H1 (cell line): Measurements from ENCODE around the gene NRL. TPM values are rescaled to one million over a fixed set of nuclear protein-coding genes. Genes with fewer than 3 reads are reported as not detected.

Experiments
- ASH2L ChIP-seq: fragments of 200-600, 300-600 bp; sonication (generic); IDR thresholded peaks from one replicate; pipeline ENCODE4 v1.7.1; 2017; ENCODE audit warnings: low read length
- JUND ChIP-seq: IDR thresholded peaks from 2 replicates; pipeline ENCODE4 v1.6.1; 2011; ENCODE audit warnings: mild to moderate bottlenecking, improper control_type of control experiment, low read length
- TAF1 ChIP-seq: IDR thresholded peaks from 2 replicates; pipeline ENCODE4 v1.6.1; 2011; ENCODE audit warnings: mild to moderate bottlenecking, low read depth, low read length
- polyA plus RNA-seq, 7 experiments: library from polyadenylated mRNA; depleted of rRNA in 3 of 7; stranded (reverse) in 5 of 7; unstranded in 2 of 7; fragments of >200 nt in 5 of 7; fragments of 200-250 nt in 2 of 7; gene quantifications; 1 replicate in 5 of 7; 2 replicates in 1 of 7; 4 replicates in 1 of 7; pipeline versions ENCODE4 v1.2.1 to v1.2.3, GENCODE V29; 2011 to 2013; ENCODE audit warnings: missing spikeins in 2 of 7, mixed read lengths in 2 of 7
- total RNA-seq: library from RNA; stranded (reverse); fragmentation: NEBNext Ultra II Directional; extraction: Animal tissue kit (Norgen Biotek cat#: 25700); gene quantifications from 2 replicates; pipeline ENCODE4 v1.2.1, GENCODE V29; 2021
- TF ChIP-seq, protein P1 (sequence below): IDR thresholded peaks from 2 replicates; pipeline ENCODE4 v1.6.1; 2011; ENCODE audit warnings: low read depth, mild to moderate bottlenecking, low read length; ENCODE audit not compliant: insufficient read depth
- TF ChIP-seq, protein P2 (sequence below): IDR thresholded peaks from 2 replicates; pipeline ENCODE4 v1.6.1; 2012; ENCODE audit warnings: inconsistent platforms

The NRL gene
- total and polyA plus RNA-seq, 2 of the 8 experiments (the other 6 are each of a cell fraction or from before 2014, with no cell fraction given): 1.1 to 2.2 TPM

DNA sequence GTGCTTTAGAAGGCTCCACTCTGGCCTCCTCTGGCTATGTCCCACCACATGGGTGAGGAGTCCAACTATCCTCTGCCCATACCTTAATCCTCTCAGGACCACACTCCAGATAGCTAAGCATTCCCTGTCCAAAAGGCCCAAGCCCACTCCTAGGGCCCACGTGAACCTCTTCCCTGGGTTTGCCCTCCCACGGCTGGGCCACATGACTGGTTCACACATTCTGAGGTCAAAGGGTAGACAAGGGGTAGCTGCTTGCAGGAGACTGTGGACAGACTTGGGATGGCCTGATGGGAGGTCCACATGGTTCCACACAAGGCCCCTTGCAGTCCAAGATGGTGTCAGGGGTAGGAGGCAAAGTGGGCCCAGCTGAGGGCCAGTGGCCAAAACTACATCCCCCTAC lies 26.7 kb downstream of the NRL start (continued):
- TF ChIP-seq, protein P1, sequence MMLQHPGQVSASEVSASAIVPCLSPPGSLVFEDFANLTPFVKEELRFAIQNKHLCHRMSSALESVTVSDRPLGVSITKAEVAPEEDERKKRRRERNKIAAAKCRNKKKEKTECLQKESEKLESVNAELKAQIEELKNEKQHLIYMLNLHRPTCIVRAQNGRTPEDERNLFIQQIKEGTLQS: no peak
- TF ChIP-seq ASH2L (no peak), TAF1 (no peak), JUND (no peak)
- TF ChIP-seq, protein P2, sequence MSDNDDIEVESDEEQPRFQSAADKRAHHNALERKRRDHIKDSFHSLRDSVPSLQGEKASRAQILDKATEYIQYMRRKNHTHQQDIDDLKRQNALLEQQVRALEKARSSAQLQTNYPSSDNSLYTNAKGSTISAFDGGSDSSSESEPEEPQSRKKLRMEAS: no peak
- TF ChIP-seq, all 59 proteins: peak for 0
